Measurements from ENCODE around the gene LDHD. TPM values are rescaled to one million over a fixed set of nuclear protein-coding genes. Genes with fewer than 3 reads are reported as not detected.

Gene LDHD
- total and polyA plus RNA-seq, 9 of the 15 experiments (the other 6 are each of a cell fraction or from before 2014, with no cell fraction given) = 0.19 to 0.86 (median 0.54) TPM; not detected in 3

- TF ChIP-seq STAT6 (CRISPR knock-in tag; IDR thresholded peaks at IDR 0.05) (0 out of 2 replicates have a peak, but pooled peaks have one; percentile 52), ZNF280A (IDR thresholded peaks at IDR 0.05; ENCODE audit: low read depth, partially characterized antibody) (no peak), TCFL5 (CRISPR knock-in tag; conservative IDR thresholded peaks at IDR 0.05) (0 out of 2 replicates have a peak, but pooled peaks have one; percentile 3), HNRNPL (IDR thresholded peaks at IDR 0.05; ENCODE audit: low read depth, low read length) (peak; percentile 85), CREBBP (IDR thresholded peaks at IDR 0.05; ENCODE audit: low read depth, low read length) (no peak), KAT7 (CRISPR knock-in tag; IDR thresholded peaks at IDR 0.05; ENCODE audit: borderline replicate concordance) (no peak; the same call in 1 of the 2 replicates), SPI1 (IDR thresholded peaks at IDR 0.05; ENCODE audit: borderline replicate concordance, low read depth, low read length) (no peak), BACH1 (tag; IDR thresholded peaks at IDR 0.05) (no peak), KLF13 (tag; IDR thresholded peaks at IDR 0.05; ENCODE audit: borderline replicate concordance, low read depth) (0 out of 2 replicates have a peak, but pooled peaks have one; percentile 44), PML (IDR thresholded peaks at IDR 0.05; ENCODE audit: low read length) (peak; percentile 29; the same call in 1 of the 2 replicates), ZNF232 (CRISPR knock-in tag; IDR thresholded peaks at IDR 0.05) (no peak), ZNF444 (CRISPR knock-in tag; IDR thresholded peaks at IDR 0.05) (no peak), HCFC1 (IDR thresholded peaks at IDR 0.05; ENCODE audit: low read depth, low read length) (peak; percentile 96), ZBTB17 (CRISPR knock-in tag; IDR thresholded peaks at IDR 0.05) (0 out of 2 replicates have a peak, but pooled peaks have one; percentile 9), TAF9B (IDR thresholded peaks at IDR 0.05; ENCODE audit: partially characterized antibody) (no peak), TRIM28 (IDR thresholded peaks at IDR 0.05) (no peak), ZC3H4 (CRISPR knock-in tag; IDR thresholded peaks at IDR 0.05; ENCODE audit: borderline replicate concordance) (no peak), ZNF12 (CRISPR knock-in tag; IDR thresholded peaks at IDR 0.05) (0 out of 2 replicates have a peak, but pooled peaks have one; percentile 60), ELF2 (CRISPR knock-in tag; IDR thresholded peaks at IDR 0.05) (no peak), ZBTB9 (CRISPR knock-in tag; IDR thresholded peaks at IDR 0.05) (peak; percentile 72; the same call in 1 of the 2 replicates), ZNF766 (CRISPR knock-in tag; conservative IDR thresholded peaks at IDR 0.05) (peak; percentile 45; the same call in 1 of the 2 replicates), SRSF3 (IDR thresholded peaks at IDR 0.05; ENCODE audit: insufficient read depth, low read length) (no peak)
Measured at GRCh38 chr16:75148311-75149195, 32.0 kb upstream of the LDHD start, which contains the start of gene ZFP1 (continued).
